ENCODE data around the gene EXOC6B. TPM values are rescaled to one million over a fixed set of nuclear protein-coding genes. Genes with fewer than 3 reads are reported as not detected.

Gene EXOC6B
- total RNA-seq, 1 experiment from 2014 or later, result 40.1 TPM

DNA sequence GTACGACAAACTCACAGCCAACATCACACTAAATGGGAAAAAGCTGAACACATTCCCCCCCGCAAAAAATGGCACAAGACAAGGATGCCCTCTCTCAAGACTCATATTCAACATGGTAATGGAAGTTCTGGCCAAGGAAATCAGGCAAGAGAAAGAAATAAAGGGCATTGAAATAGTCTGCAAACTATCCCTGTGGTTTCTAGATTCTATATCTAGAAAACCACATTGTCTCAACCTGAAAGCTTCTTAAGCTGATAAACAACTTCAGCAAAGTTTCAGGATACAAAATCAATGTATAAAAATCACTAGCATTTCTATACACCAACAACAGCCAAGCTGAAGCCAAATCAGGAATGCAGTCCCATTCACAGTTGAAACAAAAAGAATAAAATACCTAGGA is 383.6 kb downstream of the EXOC6B start:
- Histone ChIP-seq H3K4me2 (ENCODE audit: insufficient read depth, insufficient read length, low read length) (no peak overlapping the region), H2BK15ac (ENCODE audit: low read depth, low read length) (no peak overlapping the region), H3K4ac (ENCODE audit: low read depth, low read length) (no peak overlapping the region), H3K27me3 (ENCODE audit: insufficient read depth, low read length) (no peaks in the 10 kb centered on the region), H4K8ac (replicated peaks; ENCODE audit: insufficient read length, low read depth, low read length) (no peak overlapping the region), H4K91ac (ENCODE audit: insufficient read length, low read depth, low read length) (no peak overlapping the region), H2BK12ac (ENCODE audit: insufficient read length, low read depth, low read length) (no peak overlapping the region), H2BK20ac (ENCODE audit: low read depth, low read length, poor library complexity, severe bottlenecking) (no peak overlapping the region), H3K23ac (ENCODE audit: insufficient read length, low read depth, low read length) (no peak overlapping the region), H3K56ac (ENCODE audit: insufficient read length, low read depth, low read length) (no peak overlapping the region), H3K14ac (ENCODE audit: insufficient read depth, low read length) (no peak overlapping the region), H3K18ac (ENCODE audit: insufficient read length, low read depth, low read length) (no peak overlapping the region), H3T11ph (ENCODE audit: low read length) (no peak overlapping the region), H2AK5ac (ENCODE audit: insufficient read length, low read length) (no peak overlapping the region), H2BK120ac (ENCODE audit: low read depth, low read length, poor library complexity, severe bottlenecking) (no peak overlapping the region), H3K79me2 (ENCODE audit: insufficient read depth, low read length) (no peaks in the 10 kb centered on the region), H3K9ac (ENCODE audit: extremely low read depth, insufficient read length, low read length) (no peak overlapping the region), H2BK5ac (ENCODE audit: insufficient read length, low read length) (no peak overlapping the region), H3K27ac (ENCODE audit: insufficient read length, low read depth, low read length) (no peak overlapping the region), H2AFZ (ENCODE audit: low read length) (no peak overlapping the region), H3K4me1 (ENCODE audit: insufficient read depth, low read length) (no peaks in the 10 kb centered on the region), H4K5ac (ENCODE audit: insufficient read length, low read depth, low read length) (no peak overlapping the region), H4K20me1 (ENCODE audit: control insufficient read depth, insufficient read depth, insufficient read length) (no peaks in the 10 kb centered on the region), H3K23me2 (ENCODE audit: insufficient read length, low read depth, low read length, poor library complexity, severe bottlenecking) (no peaks in the 10 kb centered on the region), H3K79me1 (ENCODE audit: insufficient read depth, low read depth, low read length, poor library complexity, severe bottlenecking) (peaks cover 2% of the 10 kb centered on the region), H3K9me3 (ENCODE audit: control insufficient read depth, low read depth, low read length) (peaks cover 6% of the 10 kb centered on the region)
- Mint-ChIP-seq H3K9me3 (peaks cover 34 to 36% of the 10 kb centered on the region in 2 experiments), H3K27ac (no peak overlapping the region), H3K36me3 (ENCODE audit: insufficient read depth in 1 of 3, low read depth in 3 of 3) (peaks cover 25 to 37% (median 37%) of the 10 kb centered on the region in 3 experiments), H3K4me1 (no peaks in the 10 kb centered on the region), H3K4me3 (no peak overlapping the region), H3K27me3 (ENCODE audit: low read depth) (no peaks in the 10 kb centered on the region; the same call in none of the 2 replicates)
- DNase-seq, result no peak
- no CpG with 5 or more reads among the region's 2 CpGs for WGBS (ENCODE audit: extremely low coverage, insufficient read length, low lambda C conversion rate)
- TF ChIP-seq, protein P1, sequence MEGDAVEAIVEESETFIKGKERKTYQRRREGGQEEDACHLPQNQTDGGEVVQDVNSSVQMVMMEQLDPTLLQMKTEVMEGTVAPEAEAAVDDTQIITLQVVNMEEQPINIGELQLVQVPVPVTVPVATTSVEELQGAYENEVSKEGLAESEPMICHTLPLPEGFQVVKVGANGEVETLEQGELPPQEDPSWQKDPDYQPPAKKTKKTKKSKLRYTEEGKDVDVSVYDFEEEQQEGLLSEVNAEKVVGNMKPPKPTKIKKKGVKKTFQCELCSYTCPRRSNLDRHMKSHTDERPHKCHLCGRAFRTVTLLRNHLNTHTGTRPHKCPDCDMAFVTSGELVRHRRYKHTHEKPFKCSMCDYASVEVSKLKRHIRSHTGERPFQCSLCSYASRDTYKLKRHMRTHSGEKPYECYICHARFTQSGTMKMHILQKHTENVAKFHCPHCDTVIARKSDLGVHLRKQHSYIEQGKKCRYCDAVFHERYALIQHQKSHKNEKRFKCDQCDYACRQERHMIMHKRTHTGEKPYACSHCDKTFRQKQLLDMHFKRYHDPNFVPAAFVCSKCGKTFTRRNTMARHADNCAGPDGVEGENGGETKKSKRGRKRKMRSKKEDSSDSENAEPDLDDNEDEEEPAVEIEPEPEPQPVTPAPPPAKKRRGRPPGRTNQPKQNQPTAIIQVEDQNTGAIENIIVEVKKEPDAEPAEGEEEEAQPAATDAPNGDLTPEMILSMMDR (conservative IDR thresholded peaks at IDR 0.05), result no peak
